WTC11 (cell line): ENCODE data around the gene GPR153.

Experiments
- ATF2 ChIP-seq: sonication (generic); formaldehyde crosslinking; IDR thresholded peaks from 2 replicates; pipeline ENCODE4 v1.8.1; 2022; ENCODE audit warnings: low read depth, missing genetic modification reagents, borderline replicate concordance
- CTCF ChIP-seq: fragments of 200-600 bp; IDR thresholded peaks from 2 replicates; pipeline ENCODE4 v1.8.0; 2022; ENCODE audit warnings: antibody characterized with exemption
- HMGXB4 ChIP-seq: sonication (generic); formaldehyde crosslinking; IDR thresholded peaks from 2 replicates; pipeline ENCODE4 v1.8.1; 2023; ENCODE audit warnings: mild to moderate bottlenecking, moderate library complexity, missing genetic modification reagents
- ZNF219 ChIP-seq: sonication (generic); formaldehyde crosslinking; IDR thresholded peaks from 2 replicates; pipeline ENCODE4 v1.8.0; 2023; ENCODE audit warnings: missing genetic modification reagents, mild to moderate bottlenecking, borderline replicate concordance

- TF ChIP-seq HMGXB4 (CRISPR knock-in tag) (no peak), ZNF219 (CRISPR knock-in tag) (no peak), ATF2 (CRISPR knock-in tag) (no peak), CTCF (no peak)
These were observed 6.2 kb downstream of the GPR153 start for GRCh38 chr1:6254691-6255090.
